Panc1 (cell line): ENCODE results near the gene BATF3. TPM values are rescaled to one million over a fixed set of nuclear protein-coding genes. Genes with fewer than 3 reads are reported as not detected.

ENCODE experiments used
- ATAC-seq: fragments of 200-7000 bp; cut with Tn5 transposase; 2 replicates; pipeline ENCODE4 v1.9.1; 2020; ENCODE audit warnings: mild to moderate bottlenecking, moderate library complexity
- BruUV-seq: library from RNA; stranded (reverse); fragments of 400-500 nt; replicated peaks from 2 replicates; lab custom pipeline; 2021; lab: Mats Ljungman, UMichigan
- CTCF ChIA-PET: fragments of 300-600 bp; sonication (Branson Sonifier 250); formaldehyde crosslinking; loops from one replicate; lab custom pipeline; 2022; ENCODE audit warnings: antibody characterized with exemption; lab: Charles Lee
- POLR2A ChIA-PET: fragments of 300-600 bp; sonication (Branson Sonifier 250); formaldehyde crosslinking; loops from one replicate; lab custom pipeline; 2022; ENCODE audit warnings: antibody characterized with exemption; lab: Charles Lee
- DNase-seq: peaks from one replicate; pipeline ENCODE4 v3.0.0-alpha.2; 2010; ENCODE audit warnings: low read depth, low spot score
- H3K27ac ChIP-seq: 2 replicates; pipeline ENCODE4 v1.5.1; 2011; ENCODE audit warnings: mild to moderate bottlenecking, low read length, inconsistent platforms
- H3K27me3 ChIP-seq: fragments of 200-500 bp; sonication (Bioruptor generic); 2 replicates; pipeline ENCODE4 v1.6.0; 2014; ENCODE audit warnings: low read length, inconsistent platforms; ENCODE audit not compliant: control insufficient read depth, insufficient read depth
- H3K36me3 ChIP-seq: fragments of 200-500 bp; sonication (Bioruptor generic); 2 replicates; pipeline ENCODE4 v1.5.1; 2014; ENCODE audit warnings: inconsistent platforms, mild to moderate bottlenecking, low read length, moderate library complexity; ENCODE audit not compliant: control insufficient read depth, insufficient read depth
- H3K4me1 ChIP-seq: 2 replicates; pipeline ENCODE4 v1.5.1; 2011; ENCODE audit warnings: inconsistent platforms, mild to moderate bottlenecking, low read length, moderate library complexity; ENCODE audit not compliant: control insufficient read depth, insufficient read depth
- H3K4me3 ChIP-seq, 2 experiments: 2 replicates each; pipeline ENCODE4 v1.5.1; 2011 to 2012; ENCODE audit warnings: low read depth in 2 of 2, low read length in 2 of 2, mild to moderate bottlenecking in 2 of 2, inconsistent platforms in 1 of 2, moderate library complexity in 1 of 2
- H3K9me3 ChIP-seq: fragments of 200-500 bp; sonication (Bioruptor generic); 2 replicates; pipeline ENCODE4 v1.5.1; 2014; ENCODE audit warnings: low read depth, mild to moderate bottlenecking, inconsistent platforms, low read length, moderate library complexity; ENCODE audit not compliant: control insufficient read depth, insufficient read depth
- CTCF ChIP-seq: fragments of 450-650 bp; IDR thresholded peaks from 2 replicates; pipeline ENCODE4 v1.5.1; 2017; ENCODE audit warnings: mild to moderate bottlenecking
- POLR2AphosphoS5 ChIP-seq: IDR thresholded peaks from 2 replicates; pipeline ENCODE4 v1.6.1; 2012; ENCODE audit warnings: mild to moderate bottlenecking, low read depth, low read length, moderate library complexity
- SIN3A ChIP-seq: IDR thresholded peaks from 2 replicates; pipeline ENCODE4 v1.6.1; 2012; ENCODE audit warnings: low read depth, mild to moderate bottlenecking, low read length, moderate library complexity, borderline replicate concordance; ENCODE audit not compliant: insufficient read depth
- TCF7L2 ChIP-seq: IDR thresholded peaks from 2 replicates; pipeline ENCODE4 v1.6.1; 2011; ENCODE audit warnings: mild to moderate bottlenecking, low read depth, low read length, inconsistent platforms
- in situ Hi-C: cut with HindIII; loops from 2 replicates; pipeline ENCODE4 v1.10.0; 2016; ENCODE audit warnings: low sequenced_read_pairs, low pct_unique_long_range_greater_than_20kb
- intact Hi-C: fragments of 100-400 bp; cut with micrococcal nuclease; formaldehyde crosslinking; loops from one replicate; pipeline ENCODE4 v1.10.0; 2022; ENCODE audit not compliant: unreplicated experiment
- total RNA-seq: library from RNA; stranded (reverse); gene quantifications from one replicate; pipeline ENCODE4 v1.2.1, GENCODE V29; 2021; ENCODE audit not compliant: unreplicated experiment
- TF ChIP-seq, protein P1 (sequence below), 2 experiments: IDR thresholded peaks; 2 replicates each; pipeline ENCODE4 v1.6.1; 2011 to 2012; ENCODE audit warnings: low read depth in 2 of 2, control low read depth in 1 of 2, low read length in 1 of 2, mild to moderate bottlenecking in 1 of 2, moderate library complexity in 1 of 2; ENCODE audit not compliant: insufficient read depth in 1 of 2

The BATF3 gene
- total RNA-seq, 1 experiment from 2014 or later = 2.4 TPM

DNA sequence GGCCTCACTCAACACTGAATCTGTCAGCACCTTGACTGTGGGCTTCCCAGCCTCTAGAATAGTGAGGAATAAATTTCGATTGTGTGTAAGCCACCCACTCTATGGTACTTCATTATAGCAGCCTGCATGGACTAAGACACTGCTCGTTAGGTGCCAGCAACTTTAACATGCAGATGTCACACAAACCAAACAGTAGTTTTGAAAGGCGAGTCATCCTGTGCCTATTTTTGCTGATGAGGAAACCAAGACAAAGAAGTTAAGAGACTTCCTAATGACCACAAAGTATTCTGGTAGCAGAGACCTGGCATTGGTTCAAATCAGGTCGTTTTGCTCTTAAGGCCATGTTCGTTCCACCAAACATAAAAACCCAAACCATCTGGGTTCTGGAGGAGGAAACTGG lies 42.9 kb downstream of the BATF3 start:
- CTCF ChIA-PET = interaction anchor here (0.6 kb wide), 1 partner anchor 8 kb away, joined by 3 read pairs; no protein-coding TSS in a partner anchor
- in situ Hi-C loops = no loop called here

GRCh38 chr1:212655668-212656440 lies 43.8 kb downstream of the BATF3 start:
- Histone ChIP-seq H3K27ac (no peak overlapping the region), H3K4me1 (no peaks in the 10 kb centered on the region), H3K4me3 (no peak overlapping the region), H3K27me3 (no peaks in the 10 kb centered on the region), H3K36me3 (no peaks in the 10 kb centered on the region), H3K9me3 (no peaks in the 10 kb centered on the region)
- no TSS peak for BruUV-seq
- ChIA-PET CTCF (no interaction called here), POLR2A (no interaction called here)
- TF ChIP-seq TCF7L2 (no peak), CTCF (no peak), SIN3A (no peak), POLR2AphosphoS5 (no peak)
- TF ChIP-seq, protein P1, sequence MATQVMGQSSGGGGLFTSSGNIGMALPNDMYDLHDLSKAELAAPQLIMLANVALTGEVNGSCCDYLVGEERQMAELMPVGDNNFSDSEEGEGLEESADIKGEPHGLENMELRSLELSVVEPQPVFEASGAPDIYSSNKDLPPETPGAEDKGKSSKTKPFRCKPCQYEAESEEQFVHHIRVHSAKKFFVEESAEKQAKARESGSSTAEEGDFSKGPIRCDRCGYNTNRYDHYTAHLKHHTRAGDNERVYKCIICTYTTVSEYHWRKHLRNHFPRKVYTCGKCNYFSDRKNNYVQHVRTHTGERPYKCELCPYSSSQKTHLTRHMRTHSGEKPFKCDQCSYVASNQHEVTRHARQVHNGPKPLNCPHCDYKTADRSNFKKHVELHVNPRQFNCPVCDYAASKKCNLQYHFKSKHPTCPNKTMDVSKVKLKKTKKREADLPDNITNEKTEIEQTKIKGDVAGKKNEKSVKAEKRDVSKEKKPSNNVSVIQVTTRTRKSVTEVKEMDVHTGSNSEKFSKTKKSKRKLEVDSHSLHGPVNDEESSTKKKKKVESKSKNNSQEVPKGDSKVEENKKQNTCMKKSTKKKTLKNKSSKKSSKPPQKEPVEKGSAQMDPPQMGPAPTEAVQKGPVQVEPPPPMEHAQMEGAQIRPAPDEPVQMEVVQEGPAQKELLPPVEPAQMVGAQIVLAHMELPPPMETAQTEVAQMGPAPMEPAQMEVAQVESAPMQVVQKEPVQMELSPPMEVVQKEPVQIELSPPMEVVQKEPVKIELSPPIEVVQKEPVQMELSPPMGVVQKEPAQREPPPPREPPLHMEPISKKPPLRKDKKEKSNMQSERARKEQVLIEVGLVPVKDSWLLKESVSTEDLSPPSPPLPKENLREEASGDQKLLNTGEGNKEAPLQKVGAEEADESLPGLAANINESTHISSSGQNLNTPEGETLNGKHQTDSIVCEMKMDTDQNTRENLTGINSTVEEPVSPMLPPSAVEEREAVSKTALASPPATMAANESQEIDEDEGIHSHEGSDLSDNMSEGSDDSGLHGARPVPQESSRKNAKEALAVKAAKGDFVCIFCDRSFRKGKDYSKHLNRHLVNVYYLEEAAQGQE (IDR thresholded peaks at IDR 0.05; ENCODE audit: insufficient read depth in 1 of 2, low read depth in 2 of 2, low read length in 1 of 2) = no peak
- in situ Hi-C loops (no loop called here), intact Hi-C loops (no loop called here)
- DNase-seq = no peak
- ATAC-seq = peak; percentile 81

More for the DNA sequence above, 42.9 kb downstream of the BATF3 start:
- POLR2A ChIA-PET = no interaction called here
- H3K27me3 ChIP-seq = no peaks in the 10 kb centered on the region
- no peak for DNase-seq
- H3K4me3 ChIP-seq = no peak overlapping the region
- no peak for ATAC-seq
- no peak overlapping the region for H3K27ac ChIP-seq
- H3K4me1 ChIP-seq = no peaks in the 10 kb centered on the region
- no peak for TF ChIP-seq TCF7L2
- TF ChIP-seq POLR2AphosphoS5 = no peak
- TF ChIP-seq CTCF = no peak
- TF ChIP-seq, protein P1 (IDR thresholded peaks at IDR 0.05; ENCODE audit: insufficient read depth in 1 of 2, low read depth in 2 of 2, low read length in 1 of 2) = no peak
- TF ChIP-seq SIN3A = no peak
- no peaks in the 10 kb centered on the region for H3K36me3 ChIP-seq
- intact Hi-C loops = no loop called here
- H3K9me3 ChIP-seq = no peaks in the 10 kb centered on the region
- BruUV-seq = no TSS peak
